K562 (cell line): ENCODE results near the gene ATP6V1F.

Source experiments
- BACH1 ChIP-seq: fragments of 200-800 bp; sonication (Bioruptor generic); IDR thresholded peaks from 2 replicates; pipeline ENCODE4 v1.6.1; 2016; ENCODE audit warnings: missing genetic modification characterization, missing compliant biosample characterization
- EZH2 ChIP-seq: IDR thresholded peaks from 2 replicates; pipeline ENCODE4 v1.6.1; 2012; ENCODE audit warnings: low read depth, mild to moderate bottlenecking, inconsistent platforms, low read length, borderline replicate concordance
- JUND ChIP-seq, 2 experiments: IDR thresholded peaks; 2 replicates in 1 of 2; 3 replicates in 1 of 2; pipeline ENCODE4 v1.6.1; 2011; ENCODE audit warnings: borderline replicate concordance in 2 of 2, low read depth in 2 of 2, low read length in 2 of 2, improper control_type of control experiment in 1 of 2, missing biosample characterization in 1 of 2, missing genetic modification characterization in 1 of 2, missing genetic modification reagents in 1 of 2
- MXI1 ChIP-seq: IDR thresholded peaks from 2 replicates; pipeline ENCODE4 v1.6.1; 2011; ENCODE audit warnings: low read depth, mild to moderate bottlenecking, improper control_type of control experiment, low read length
- NONO ChIP-seq, 2 experiments: fragments of 200-400 bp in 1 of 2; fragments of 450-650 bp in 1 of 2; formaldehyde crosslinking in 1 of 2; IDR thresholded peaks; 2 replicates each; pipeline ENCODE4 v1.6.1; 2017; ENCODE audit warnings: low read depth in 2 of 2, mild to moderate bottlenecking in 2 of 2, moderate library complexity in 2 of 2, low read length in 1 of 2
- NRF1 ChIP-seq, 2 experiments: fragments of 450-650 bp; IDR thresholded peaks in 1 of 2; conservative IDR thresholded peaks in 1 of 2; 2 replicates each; pipeline ENCODE4 v1.6.1; 2014; ENCODE audit warnings: mild to moderate bottlenecking in 2 of 2
- ZNF384 ChIP-seq: IDR thresholded peaks from 2 replicates; pipeline ENCODE4 v1.6.1; 2012; ENCODE audit warnings: low read depth, low read length, improper control_type of control experiment
- ZNF639 ChIP-seq, 2 experiments: fragments of 200-800 bp in 1 of 2; sonication (Bioruptor generic) in 1 of 2; sonication (generic) in 1 of 2; formaldehyde crosslinking in 1 of 2; IDR thresholded peaks in 1 of 2; conservative IDR thresholded peaks in 1 of 2; 2 replicates each; pipeline versions ENCODE4 v1.5.0 to v1.6.1; 2016 to 2020; ENCODE audit warnings: missing compliant biosample characterization in 1 of 2, missing genetic modification characterization in 1 of 2, missing genetic modification reagents in 1 of 2
- TF ChIP-seq, protein P1 (sequence below): fragments of 250-450 bp; sonication (Bioruptor Pico); IDR thresholded peaks from 2 replicates; pipeline ENCODE4 v1.4.0; 2020; ENCODE audit warnings: mild to moderate bottlenecking, moderate library complexity

- TF ChIP-seq EZH2: no peak
- TF ChIP-seq MXI1: no peak
- no peak for TF ChIP-seq ZNF639 (CRISPR knock-in tag; conservative IDR thresholded peaks at IDR 0.05 in 1 of 2, IDR thresholded peaks at IDR 0.05 in 1 of 2)
- no peak for TF ChIP-seq BACH1 (tag)
- no peak for TF ChIP-seq NRF1 (conservative IDR thresholded peaks at IDR 0.05 in 1 of 2, IDR thresholded peaks at IDR 0.05 in 1 of 2)
- TF ChIP-seq JUND (IDR thresholded peaks at IDR 0.05; ENCODE audit: borderline replicate concordance, low read depth, low read length): no peak
- no peak for TF ChIP-seq JUND (tag; IDR thresholded peaks at IDR 0.05; ENCODE audit: borderline replicate concordance, low read depth, low read length)
- TF ChIP-seq NONO (IDR thresholded peaks at IDR 0.05; ENCODE audit: low read depth in 2 of 2, low read length in 1 of 2): no peak
- no peak for TF ChIP-seq ZNF384
- TF ChIP-seq, protein P1, sequence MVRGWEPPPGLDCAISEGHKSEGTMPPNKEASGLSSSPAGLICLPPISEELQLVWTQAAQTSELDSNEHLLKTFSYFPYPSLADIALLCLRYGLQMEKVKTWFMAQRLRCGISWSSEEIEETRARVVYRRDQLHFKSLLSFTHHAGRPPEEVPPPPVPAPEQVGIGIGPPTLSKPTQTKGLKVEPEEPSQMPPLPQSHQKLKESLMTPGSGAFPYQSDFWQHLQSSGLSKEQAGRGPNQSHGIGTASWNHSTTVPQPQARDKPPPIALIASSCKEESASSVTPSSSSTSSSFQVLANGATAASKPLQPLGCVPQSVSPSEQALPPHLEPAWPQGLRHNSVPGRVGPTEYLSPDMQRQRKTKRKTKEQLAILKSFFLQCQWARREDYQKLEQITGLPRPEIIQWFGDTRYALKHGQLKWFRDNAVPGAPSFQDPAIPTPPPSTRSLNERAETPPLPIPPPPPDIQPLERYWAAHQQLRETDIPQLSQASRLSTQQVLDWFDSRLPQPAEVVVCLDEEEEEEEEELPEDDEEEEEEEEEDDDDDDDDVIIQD: no peak
Observed at GRCh38 chr7:128872394-128872824, 9.8 kb downstream of the ATP6V1F start.
